Activated effector memory CD4-positive, alpha-beta T cell treated with anti-CD3 and anti-CD28 coated beads, Interleukin-2, amount 50 U/mL, for 16 hours (primary cell): ENCODE data around the gene GEN1.

Source experiments
- DNase-seq: peaks from one replicate; pipeline ENCODE4 v3.0.0-alpha.2; 2020

GEN1 gene

GRCh38 chr2:17754773-17755425 lies 961 bp downstream of the GEN1 start:
- no peak for DNase-seq

- DNase-seq, result no peak
Measured at GRCh38 chr2:17756668-17757067, 2.7 kb downstream of the GEN1 start.

GRCh38 chr2:17757321-17757720 lies 3.4 kb downstream of the GEN1 start:
- DNase-seq, result no peak

- DNase-seq, result no peak
Measured at GRCh38 chr2:17758118-17758517, 4.2 kb downstream of the GEN1 start.

DNA sequence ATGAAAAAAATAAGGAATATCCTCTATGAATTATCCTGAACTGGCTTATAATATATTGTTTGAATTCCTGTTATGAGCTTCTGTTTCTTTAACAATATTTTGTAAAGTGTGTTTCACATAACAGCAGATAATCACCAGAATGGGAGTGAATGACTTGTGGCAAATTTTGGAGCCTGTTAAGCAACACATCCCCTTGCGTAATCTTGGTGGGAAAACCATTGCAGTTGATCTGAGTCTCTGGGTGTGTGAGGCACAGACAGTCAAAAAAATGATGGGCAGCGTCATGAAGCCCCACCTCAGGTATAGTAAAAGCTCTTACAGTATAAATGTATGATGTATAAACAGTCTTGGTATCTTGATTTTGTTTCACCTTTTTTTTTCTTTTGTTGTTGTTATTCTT lies 5.9 kb downstream of the GEN1 start:
- no peak for DNase-seq

GRCh38 chr2:17762451-17762850 lies 8.5 kb downstream of the GEN1 start:
- DNase-seq, result no peak

GRCh38 chr2:17763641-17764333 lies 9.8 kb downstream of the GEN1 start:
- DNase-seq, result no peak

DNA sequence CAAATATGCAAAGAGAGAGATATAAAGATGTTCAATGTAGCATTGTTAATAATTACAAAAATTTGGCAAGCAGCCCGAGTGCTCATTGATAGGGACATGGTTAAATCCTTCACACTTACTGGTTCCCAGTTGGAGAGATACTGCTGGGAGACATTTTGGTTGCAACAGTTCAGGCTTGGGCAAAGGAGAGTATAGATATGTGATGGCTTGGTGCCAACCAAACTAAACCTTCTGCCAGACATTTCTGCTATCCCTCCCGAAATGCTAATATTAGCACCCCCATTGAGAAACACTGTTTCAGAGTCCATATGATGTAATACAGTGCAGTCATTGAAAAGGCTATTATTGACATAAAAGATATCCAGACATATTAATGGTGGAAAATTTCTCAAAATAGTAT lies 11.5 kb downstream of the GEN1 start:
- no peak for DNase-seq

DNA sequence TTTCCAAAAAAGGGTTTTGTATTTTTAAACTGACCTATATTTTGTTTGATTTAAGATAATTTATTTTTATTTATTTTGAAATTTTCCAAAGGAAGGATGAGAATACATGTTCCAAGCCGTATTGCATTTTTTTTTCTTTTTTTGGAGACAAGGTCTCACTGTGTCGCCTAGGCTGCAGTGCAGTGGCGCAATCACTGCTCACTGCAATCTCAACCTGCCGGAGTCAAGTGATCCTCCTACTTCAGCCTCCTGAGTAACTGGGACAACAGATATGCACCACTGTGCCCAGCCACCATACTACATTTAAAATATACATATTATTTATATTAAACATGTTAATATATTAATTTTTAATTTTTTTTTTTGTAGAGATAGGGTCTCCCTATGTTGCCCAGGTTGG lies 15.0 kb downstream of the GEN1 start:
- no peak for DNase-seq

DNA sequence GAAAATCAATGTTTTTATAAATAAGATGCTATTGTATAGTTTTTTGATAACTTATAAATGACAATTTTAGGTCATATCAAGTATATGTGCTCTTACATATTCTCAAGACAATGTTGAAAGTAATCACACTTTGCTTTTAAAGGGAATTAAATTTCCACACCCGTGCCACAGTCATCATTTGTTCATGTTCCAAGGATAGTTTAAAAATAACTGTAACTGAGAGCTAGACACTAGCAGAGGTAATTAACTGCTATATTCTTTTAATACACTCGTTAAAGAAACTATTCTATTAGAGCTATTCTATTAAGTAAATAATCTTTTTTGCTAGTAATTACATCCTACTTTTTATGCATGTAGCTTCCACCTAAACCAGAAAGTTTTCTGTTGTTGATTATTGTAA lies 18.0 kb downstream of the GEN1 start:
- no peak for DNase-seq

DNA sequence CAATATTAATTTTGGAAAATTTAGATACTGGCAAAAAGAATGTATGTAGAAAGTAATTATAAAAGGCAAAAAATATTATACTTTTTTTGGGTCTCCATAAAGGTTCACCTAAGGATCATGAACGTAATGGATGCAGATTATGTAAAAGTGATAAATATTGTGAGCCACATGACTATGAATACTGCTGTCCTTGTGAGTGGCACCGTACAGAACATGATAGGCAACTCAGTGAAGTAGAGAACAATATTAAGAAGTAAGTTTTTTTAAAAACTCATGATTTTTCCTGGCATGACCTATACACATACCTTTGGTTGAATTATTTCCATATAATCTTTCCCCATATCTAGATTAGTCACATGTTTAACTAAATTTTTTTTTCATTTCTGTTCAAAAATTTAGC lies 18.6 kb downstream of the GEN1 start:
- no peak for DNase-seq

- DNase-seq, result no peak
Measured at GRCh38 chr2:17780546-17780945, 26.6 kb downstream of the GEN1 start.

DNA sequence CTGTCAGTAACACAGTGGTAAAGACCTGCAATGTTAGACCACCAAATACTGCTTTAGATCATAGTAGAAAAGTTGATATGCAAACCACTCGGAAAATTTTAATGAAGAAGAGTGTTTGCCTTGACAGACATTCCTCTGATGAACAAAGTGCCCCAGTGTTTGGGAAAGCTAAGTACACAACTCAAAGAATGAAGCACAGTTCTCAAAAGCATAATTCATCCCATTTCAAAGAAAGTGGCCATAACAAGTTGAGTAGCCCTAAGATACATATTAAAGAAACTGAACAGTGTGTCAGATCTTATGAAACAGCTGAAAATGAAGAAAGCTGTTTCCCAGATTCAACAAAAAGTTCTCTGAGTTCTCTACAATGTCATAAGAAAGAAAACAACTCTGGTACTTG lies 27.5 kb downstream of the GEN1 start:
- DNase-seq, result no peak

GRCh38 chr2:17786727-17787126 lies 32.8 kb downstream of the GEN1 start:
- DNase-seq, result no peak

DNA sequence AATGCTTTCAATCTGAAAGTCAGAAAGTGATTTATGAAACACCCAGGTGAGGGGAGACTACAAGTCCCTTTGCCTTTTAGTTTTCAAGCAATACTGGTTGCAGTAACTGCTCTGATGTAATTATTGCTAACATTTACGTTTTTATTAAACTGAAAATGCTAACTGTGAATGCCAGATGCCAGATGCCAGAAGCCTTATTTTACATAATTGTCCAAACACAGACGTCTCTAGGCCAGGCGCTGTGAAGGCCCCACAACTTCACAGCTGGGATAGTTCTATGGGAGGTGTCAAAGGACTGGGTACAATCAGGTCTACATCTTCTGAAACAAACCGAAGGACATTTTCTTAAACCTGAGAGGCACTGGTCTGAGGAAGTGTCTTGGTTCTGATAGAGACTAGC lies 34.8 kb downstream of the GEN1 start:
- no peak for DNase-seq

DNA sequence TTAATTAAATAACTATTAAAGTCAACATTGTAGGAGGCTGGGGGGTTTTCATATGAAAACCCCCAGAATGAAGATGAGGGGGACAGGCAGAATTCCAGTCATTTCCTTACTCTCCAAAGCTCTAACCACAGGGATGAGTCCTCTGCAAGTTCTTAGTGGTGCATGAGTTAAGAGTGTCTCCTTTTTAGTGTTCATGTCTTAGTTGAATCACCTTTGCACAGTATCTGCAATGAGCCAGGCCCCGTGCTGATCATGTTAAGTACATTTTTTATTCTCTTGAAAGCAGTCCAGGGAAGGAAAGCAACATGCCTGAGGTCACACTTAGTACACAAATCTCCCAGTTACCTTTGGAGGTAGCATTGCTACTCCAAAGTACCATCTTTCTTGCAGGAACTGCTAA lies 36.6 kb downstream of the GEN1 start:
- no peak for DNase-seq

DNA sequence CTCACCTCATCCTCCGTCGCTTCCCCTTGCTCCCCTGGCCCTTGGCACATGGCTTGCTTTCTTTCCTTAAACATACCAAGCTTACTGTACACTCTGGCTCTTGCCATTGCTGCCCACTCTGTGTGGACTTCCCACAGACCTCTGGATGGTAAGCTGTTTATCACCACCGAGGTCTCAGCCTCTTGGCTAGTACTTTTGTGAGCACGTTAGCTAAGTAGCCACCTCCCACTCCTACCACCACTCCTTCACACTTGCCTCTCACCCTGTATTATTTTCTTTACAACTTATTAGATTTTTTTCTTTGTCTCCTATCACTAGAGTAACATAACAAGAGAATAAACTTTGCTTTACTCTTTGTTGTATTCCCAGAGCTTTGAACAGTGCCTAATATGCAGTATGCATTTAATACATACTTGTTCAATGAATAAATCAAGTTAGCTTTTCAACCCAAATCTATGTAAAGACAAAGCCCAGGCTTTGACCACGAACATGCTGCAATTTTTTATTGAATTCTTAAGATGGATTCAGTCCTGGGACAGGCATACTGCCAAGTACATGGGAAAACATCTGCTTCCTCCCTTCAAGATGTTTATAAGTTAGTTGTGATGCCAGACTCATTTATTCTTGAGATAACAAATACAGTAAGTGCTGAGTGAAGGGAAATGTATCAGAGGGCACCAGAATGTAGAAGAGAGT lies 37.3 kb downstream of the GEN1 start:
- no peak for DNase-seq

DNA sequence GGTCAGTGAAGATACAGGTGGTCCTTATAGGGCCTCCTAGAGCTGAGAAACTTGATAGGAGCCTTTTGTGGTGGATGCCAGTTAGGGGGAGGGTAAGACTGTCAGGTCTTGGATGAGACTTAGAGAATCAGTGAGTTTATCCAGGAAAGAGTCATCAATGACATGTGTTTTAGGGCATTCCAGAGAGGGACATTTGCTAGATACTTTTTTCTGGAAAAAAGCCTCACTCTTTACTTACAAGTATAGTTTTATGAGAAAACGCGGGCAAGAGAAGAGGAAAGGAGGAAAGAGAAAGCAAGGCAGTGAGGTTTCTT lies 37.8 kb downstream of the GEN1 start:
- no peak for DNase-seq

GRCh38 chr2:17792515-17792914 lies 38.6 kb downstream of the GEN1 start:
- DNase-seq, result no peak

GRCh38 chr2:17793296-17793695 lies 39.4 kb downstream of the GEN1 start:
- no peak for DNase-seq

GRCh38 chr2:17793803-17794354 lies 39.9 kb downstream of the GEN1 start:
- DNase-seq, result no peak

DNA sequence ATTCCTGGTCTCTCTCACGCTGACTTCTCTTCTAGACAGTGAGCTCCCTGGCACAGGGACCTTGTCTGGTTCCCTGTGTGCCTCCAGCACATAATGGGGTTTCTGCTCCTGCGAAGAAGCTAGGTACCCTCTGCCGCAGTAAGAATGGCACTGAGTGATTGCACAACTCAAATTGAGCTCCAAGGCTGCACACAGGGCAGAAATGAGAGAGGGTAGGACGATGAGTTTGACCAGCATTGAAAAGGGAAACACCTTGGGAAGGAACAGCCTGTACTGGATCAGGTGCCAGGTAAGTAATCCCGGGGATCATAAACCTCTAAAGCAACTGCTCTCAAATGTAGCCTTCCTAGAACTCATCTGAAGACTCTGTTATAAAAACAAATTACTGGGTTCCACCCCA lies 41.4 kb downstream of the GEN1 start:
- DNase-seq, result no peak

DNA sequence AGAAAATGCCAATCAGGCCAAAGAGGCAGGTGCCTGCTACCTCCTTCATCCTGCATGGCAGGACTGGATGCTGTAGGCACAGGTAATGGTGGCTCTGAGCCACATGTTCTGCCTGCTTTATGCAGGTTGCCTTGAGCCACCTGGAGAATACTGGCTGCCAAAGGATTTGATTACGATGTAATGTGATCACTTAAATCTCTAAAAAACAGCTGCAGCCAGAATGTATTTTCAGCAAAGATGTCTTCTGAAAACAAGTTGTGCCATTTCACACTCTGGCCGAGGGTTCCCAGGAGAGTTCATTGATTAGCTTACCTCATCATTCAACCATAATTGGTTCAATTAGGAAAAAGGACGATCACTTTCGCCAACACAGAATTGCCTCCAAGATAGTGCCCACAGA lies 44.4 kb downstream of the GEN1 start:
- no peak for DNase-seq
